SJSA1 (cell line): Measurements from ENCODE around the gene GNG14. TPM values are rescaled to one million over a fixed set of nuclear protein-coding genes. Genes with fewer than 3 reads are reported as not detected.
"Not testable (repeated sequence)": the region's sequence is repeated elsewhere in the genome, so short reads cannot be mapped to it uniquely, and the experiment has no call there.

Experiments used
- DNase-seq, 2 experiments: peaks; one replicate each; pipeline ENCODE4 v3.0.0-alpha.2; 2015 to 2020; ENCODE audit warnings: low spot score in 2 of 2, low read depth in 1 of 2
- H3K27ac ChIP-seq: fragments of 250-450 bp; sonication (Bioruptor Pico); 2 replicates; pipeline ENCODE4 v1.5.1; 2020; ENCODE audit warnings: mild to moderate bottlenecking, moderate library complexity
- H3K27me3 ChIP-seq: fragments of 250-450 bp; sonication (Bioruptor Pico); replicated peaks from 2 replicates; pipeline ENCODE4 v1.5.1; 2020; ENCODE audit warnings: mild to moderate bottlenecking, moderate library complexity
- H3K36me3 ChIP-seq: fragments of 250-450 bp; sonication (Bioruptor Pico); 2 replicates; pipeline ENCODE4 v1.5.1; 2020; ENCODE audit warnings: mild to moderate bottlenecking
- H3K4me1 ChIP-seq: fragments of 250-450 bp; sonication (Bioruptor Pico); replicated peaks from 2 replicates; pipeline ENCODE4 v1.6.1; 2021; ENCODE audit warnings: mild to moderate bottlenecking
- H3K4me3 ChIP-seq: fragments of 250-450 bp; sonication (Bioruptor Pico); 2 replicates; pipeline ENCODE4 v1.5.1; 2020; ENCODE audit warnings: mild to moderate bottlenecking
- H3K9me3 ChIP-seq: fragments of 250-450 bp; sonication (Bioruptor Pico); replicated peaks from 2 replicates; pipeline ENCODE4 v1.5.1; 2020; ENCODE audit warnings: mild to moderate bottlenecking
- total RNA-seq: library from RNA; depleted of rRNA; stranded (reverse); fragments of >200 nt; shearing (Covaris generic); gene quantifications from 2 replicates; pipeline ENCODE4 v1.2.3, GENCODE V29; 2014

Gene GNG14
- total RNA-seq, 1 experiment from 2014 or later: not detected

GRCh38 chr19:12695514-12695913 lies 7.7 kb downstream of the GNG14 start:
- Histone ChIP-seq H3K27ac (no peak overlapping the region), H3K4me3 (peak overlapping the region; percentile 73), H3K36me3 (peaks cover 35% of the 10 kb centered on the region), H3K4me1 (peaks cover 8% of the 10 kb centered on the region), H3K27me3 (no peaks in the 10 kb centered on the region), H3K9me3 (peaks cover 2% of the 10 kb centered on the region; the same call in 1 of the 2 replicates)
- DNase-seq: no peak

DNA sequence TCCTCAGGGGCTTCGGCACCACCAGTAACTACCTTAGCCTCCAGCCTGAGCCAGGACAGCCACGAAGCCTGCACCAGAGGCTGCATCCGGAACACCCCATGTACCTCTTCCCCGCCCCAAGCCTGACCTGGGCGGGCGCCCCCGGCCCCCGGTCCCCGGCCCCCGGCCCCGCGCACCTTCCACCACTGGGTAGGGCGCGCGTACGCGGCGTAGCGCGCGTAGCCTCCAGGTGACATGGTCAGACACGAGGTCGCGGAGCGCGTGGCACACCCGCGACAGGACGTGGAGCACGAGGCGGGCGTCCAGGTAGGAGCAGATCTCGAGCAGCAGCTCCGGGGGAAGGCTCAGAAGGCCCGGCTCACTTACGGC lies 8.2 kb downstream of the GNG14 start:
- Histone ChIP-seq H3K27me3 (no peaks in the 10 kb centered on the region), H3K27ac (no peak overlapping the region), H3K4me1 (peaks cover 8% of the 10 kb centered on the region), H3K4me3 (peak overlapping the region; percentile 73), H3K9me3 (peaks cover 2% of the 10 kb centered on the region; the same call in 1 of the 2 replicates), H3K36me3 (peaks cover 39% of the 10 kb centered on the region)
- no peak for DNase-seq

GRCh38 chr19:12696366-12697335 lies 8.9 kb downstream of the GNG14 start, which contains the start of gene FBXW9:
FBXW9 (minus strand) TSS chr19:12696631; CDS start chr19:12696581, 50 bp downstream.
- Histone ChIP-seq H3K27ac (no peak within 1 kb of the TSS; the same call in 1 of the 2 replicates), H3K4me1 (peaks cover 8% of the 10 kb centered on the region)
- peak; percentile 90 to 96 for DNase-seq

DNA sequence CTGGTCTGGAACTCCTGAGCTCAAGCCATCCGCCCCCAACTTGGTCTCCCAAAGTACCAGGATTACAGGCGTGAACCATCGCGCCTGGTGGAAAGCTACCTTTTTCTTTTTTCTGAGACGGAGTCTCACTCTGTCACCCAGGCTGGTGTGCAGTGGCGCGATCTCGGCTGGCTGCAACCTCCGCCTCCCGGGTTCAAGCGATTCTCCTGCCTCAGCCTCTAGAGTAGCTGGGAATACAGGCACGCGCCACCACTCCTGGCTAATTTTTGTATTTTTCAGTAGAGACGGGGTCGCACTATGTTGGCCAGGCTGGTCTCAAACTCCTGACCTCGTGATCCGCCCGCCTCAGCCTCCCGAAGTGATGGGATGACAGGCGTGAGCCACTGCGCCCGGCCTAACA lies 9.6 kb downstream of the GNG14 start:
- not testable (repeated sequence) for DNase-seq, H3K27me3 ChIP-seq, H3K9me3 ChIP-seq, H3K4me1 ChIP-seq, H3K4me3 ChIP-seq, H3K27ac ChIP-seq
- peaks cover 54% of the 10 kb centered on the region for H3K36me3 ChIP-seq

More at GRCh38 chr19:12696366-12697335, 8.9 kb downstream of the GNG14 start, which contains the start of gene FBXW9:
- Histone ChIP-seq H3K4me3 (peak within 1 kb of the TSS; percentile 73), H3K27me3 (no peaks in the 10 kb centered on the region), H3K36me3 (peaks cover 46% of the 10 kb centered on the region), H3K9me3 (peaks cover 2% of the 10 kb centered on the region; the same call in 1 of the 2 replicates)

GRCh38 chr19:12698138-12698537 lies 10.3 kb downstream of the GNG14 start:
- H3K36me3 ChIP-seq: peaks cover 57% of the 10 kb centered on the region
- H3K27ac ChIP-seq: no peak overlapping the region
- no peak for DNase-seq
- H3K4me1 ChIP-seq: peaks cover 8% of the 10 kb centered on the region
- peaks cover 2% of the 10 kb centered on the region; the same call in 1 of the 2 replicates for H3K9me3 ChIP-seq
- H3K27me3 ChIP-seq: no peaks in the 10 kb centered on the region
- no peak overlapping the region for H3K4me3 ChIP-seq

DNA sequence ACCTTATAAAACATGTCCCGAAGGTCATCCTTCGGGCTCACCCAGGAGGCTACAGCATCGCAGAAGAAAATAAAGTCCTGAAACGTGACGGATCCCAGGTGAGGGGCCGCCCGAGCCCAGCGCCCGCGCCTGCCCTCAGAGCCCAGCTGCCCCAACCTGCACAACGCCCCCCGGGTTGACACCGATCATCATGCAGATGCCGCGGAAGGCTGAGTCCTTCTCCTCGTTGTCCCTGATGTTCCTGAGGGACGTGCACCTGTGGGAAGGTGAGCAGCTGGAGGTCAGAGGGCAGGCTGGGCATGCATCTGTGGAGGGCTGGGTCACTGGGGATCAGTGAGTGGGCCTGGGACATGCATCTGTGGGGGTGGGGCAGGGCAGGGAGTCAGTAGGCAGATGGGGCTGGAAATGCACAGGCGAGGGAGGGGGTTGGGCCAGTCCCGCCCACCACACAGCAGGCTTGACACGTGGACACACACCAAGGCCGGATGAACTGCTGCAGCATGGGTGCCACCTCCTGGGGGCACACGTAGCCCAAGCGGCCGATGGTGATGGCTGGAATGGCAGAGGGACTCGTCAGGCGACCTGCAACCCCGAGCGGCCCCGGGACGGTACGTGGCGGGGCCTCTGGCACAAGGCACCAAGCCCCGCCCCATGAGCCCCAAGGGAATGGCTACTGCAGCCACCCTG lies 13.9 kb downstream of the GNG14 start:
- Histone ChIP-seq H3K27me3 (no peaks in the 10 kb centered on the region), H3K36me3 (peaks cover 89% of the 10 kb centered on the region), H3K27ac (no peak overlapping the region), H3K9me3 (no peaks in the 10 kb centered on the region), H3K4me1 (no peaks in the 10 kb centered on the region), H3K4me3 (no peak overlapping the region)
- no peak for DNase-seq

DNA sequence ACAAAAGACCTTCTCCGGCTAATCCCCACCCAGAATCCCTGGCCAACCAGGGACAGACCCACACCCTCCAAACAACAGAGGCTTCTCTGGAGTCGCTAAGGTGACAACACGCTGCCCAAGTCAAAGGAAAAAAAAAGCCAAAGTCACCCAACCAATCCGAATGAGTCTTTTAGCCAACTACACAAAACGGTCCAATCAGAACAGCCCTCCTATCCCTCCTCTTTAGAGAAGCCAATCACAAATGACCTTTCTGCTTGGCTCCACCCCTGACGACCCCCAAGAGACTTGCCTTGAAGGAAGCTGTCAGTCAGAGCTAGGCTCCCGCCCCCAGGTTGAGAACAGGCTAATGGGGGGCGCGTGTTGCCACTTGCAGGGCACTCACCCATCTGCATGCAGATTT lies 15.2 kb downstream of the GNG14 start:
- peak; percentile 34 to 62 for DNase-seq
- Histone ChIP-seq H3K27me3 (no peaks in the 10 kb centered on the region), H3K27ac (no peak overlapping the region), H3K9me3 (no peaks in the 10 kb centered on the region), H3K36me3 (peaks cover 91% of the 10 kb centered on the region), H3K4me3 (no peak overlapping the region), H3K4me1 (no peaks in the 10 kb centered on the region)

DNA sequence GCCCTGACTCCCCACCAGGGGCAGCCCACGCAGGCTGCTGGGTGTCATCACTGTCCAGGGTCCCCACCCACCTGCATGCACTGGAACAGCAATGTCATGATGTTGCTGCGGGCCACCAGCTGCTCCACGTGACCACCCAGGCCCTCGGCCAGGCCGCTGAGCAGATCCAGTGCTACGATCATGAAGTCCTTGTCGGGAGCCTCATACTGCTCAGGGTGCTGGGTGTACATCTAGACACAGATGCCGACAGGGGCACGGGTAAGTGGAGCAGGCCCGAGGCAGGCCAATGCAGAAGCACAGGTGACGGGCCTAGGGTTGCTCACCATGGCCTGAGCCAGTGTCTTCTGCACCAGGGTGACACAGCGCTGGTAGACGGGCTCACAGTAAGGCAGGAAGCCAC lies 17.4 kb downstream of the GNG14 start:
- Histone ChIP-seq H3K4me3 (no peak overlapping the region), H3K27ac (no peak overlapping the region), H3K4me1 (no peaks in the 10 kb centered on the region), H3K27me3 (no peaks in the 10 kb centered on the region), H3K9me3 (no peaks in the 10 kb centered on the region), H3K36me3 (peaks cover 93% of the 10 kb centered on the region)
- DNase-seq: no peak

DNA sequence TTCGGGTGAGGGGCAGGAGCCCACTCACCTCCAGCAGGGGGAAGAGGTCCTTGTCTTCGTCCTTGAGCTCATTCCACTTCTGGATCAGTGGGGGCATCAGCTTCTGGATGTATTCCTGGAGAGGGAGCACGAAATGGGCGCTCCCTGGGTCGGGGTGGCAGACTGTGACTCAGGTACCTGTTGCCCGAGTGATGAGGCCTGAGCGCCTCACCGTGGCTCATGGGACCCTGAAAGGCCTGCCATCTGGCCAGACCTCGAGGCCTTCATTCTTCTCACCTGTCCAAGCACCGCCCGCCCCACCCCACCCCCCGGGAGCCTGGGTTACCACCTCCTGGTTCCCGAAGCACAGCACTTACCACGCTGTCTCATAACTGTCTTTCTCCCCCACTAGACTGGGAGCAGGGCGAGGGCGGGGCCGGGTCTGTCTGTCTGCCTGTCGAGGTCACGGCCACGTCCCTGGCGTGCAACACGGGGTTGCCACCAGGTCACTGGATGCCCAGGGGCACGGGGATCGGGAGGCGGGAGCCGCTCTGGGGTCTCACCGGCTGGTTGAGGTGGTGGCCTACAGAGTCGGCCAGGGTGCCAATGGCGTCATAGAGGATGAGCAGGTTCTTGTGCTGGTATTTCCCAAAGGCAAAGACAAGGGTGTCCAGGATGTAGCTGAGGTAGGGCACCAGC lies 18.0 kb downstream of the GNG14 start:
- no peak for DNase-seq
- no peaks in the 10 kb centered on the region for H3K4me1 ChIP-seq

DNA sequence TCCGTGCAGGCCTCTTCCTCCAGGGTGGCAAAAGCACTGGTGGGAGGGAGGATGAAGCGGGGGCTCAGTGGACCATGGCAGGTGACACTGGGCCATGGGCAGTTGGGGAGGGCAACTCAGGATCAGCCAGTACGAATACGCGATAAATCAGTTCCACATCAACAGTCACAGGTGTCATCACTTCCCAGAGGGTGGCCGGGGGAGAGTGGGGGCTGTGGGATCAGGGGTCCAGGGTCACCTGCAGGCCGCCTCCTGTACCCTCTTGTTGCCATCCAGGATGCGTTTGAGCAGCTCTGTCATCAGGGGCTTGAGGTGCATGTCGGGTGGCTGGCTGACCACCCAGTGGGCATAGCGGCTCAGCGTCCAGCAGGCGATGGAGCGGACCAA lies 18.5 kb downstream of the GNG14 start:
- Histone ChIP-seq H3K4me3 (no peak overlapping the region), H3K36me3 (peaks cover 96% of the 10 kb centered on the region), H3K27me3 (no peaks in the 10 kb centered on the region), H3K9me3 (no peaks in the 10 kb centered on the region), H3K4me1 (no peaks in the 10 kb centered on the region), H3K27ac (no peak overlapping the region)
- DNase-seq: no peak

More for the DNA sequence above, 18.0 kb downstream of the GNG14 start:
- Histone ChIP-seq H3K27ac (no peak overlapping the region), H3K9me3 (no peaks in the 10 kb centered on the region), H3K4me3 (no peak overlapping the region), H3K36me3 (peaks cover 96% of the 10 kb centered on the region), H3K27me3 (no peaks in the 10 kb centered on the region)

GRCh38 chr19:12708641-12709040 lies 20.8 kb downstream of the GNG14 start:
- Histone ChIP-seq H3K27ac (no peak overlapping the region), H3K4me3 (no peak overlapping the region), H3K27me3 (no peaks in the 10 kb centered on the region), H3K4me1 (no peaks in the 10 kb centered on the region), H3K9me3 (no peaks in the 10 kb centered on the region), H3K36me3 (peaks cover 92% of the 10 kb centered on the region)
- no peak for DNase-seq

DNA sequence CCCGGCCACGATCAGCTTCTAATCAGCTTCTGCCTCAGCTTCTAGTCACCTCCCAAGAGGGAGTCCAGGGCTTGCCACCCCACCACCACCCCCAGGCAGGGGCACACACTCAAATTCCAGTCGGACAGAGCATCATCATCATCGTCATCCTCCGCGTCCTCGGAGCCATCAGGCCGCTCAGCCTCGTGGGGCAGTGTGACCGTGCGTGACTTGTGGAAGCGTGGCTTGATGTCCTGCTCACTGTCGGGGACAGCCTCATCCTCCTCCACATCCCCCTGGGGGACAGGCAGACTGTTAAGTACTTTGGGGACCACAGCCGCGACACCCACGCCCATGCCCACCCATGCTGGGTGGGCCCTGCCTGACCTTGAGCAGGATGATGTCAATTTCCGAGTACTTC lies 23.4 kb downstream of the GNG14 start:
- Histone ChIP-seq H3K4me1 (no peaks in the 10 kb centered on the region), H3K27ac (no peak overlapping the region), H3K9me3 (no peaks in the 10 kb centered on the region), H3K36me3 (peaks cover 92% of the 10 kb centered on the region), H3K27me3 (no peaks in the 10 kb centered on the region), H3K4me3 (no peak overlapping the region)
- no peak for DNase-seq

DNA sequence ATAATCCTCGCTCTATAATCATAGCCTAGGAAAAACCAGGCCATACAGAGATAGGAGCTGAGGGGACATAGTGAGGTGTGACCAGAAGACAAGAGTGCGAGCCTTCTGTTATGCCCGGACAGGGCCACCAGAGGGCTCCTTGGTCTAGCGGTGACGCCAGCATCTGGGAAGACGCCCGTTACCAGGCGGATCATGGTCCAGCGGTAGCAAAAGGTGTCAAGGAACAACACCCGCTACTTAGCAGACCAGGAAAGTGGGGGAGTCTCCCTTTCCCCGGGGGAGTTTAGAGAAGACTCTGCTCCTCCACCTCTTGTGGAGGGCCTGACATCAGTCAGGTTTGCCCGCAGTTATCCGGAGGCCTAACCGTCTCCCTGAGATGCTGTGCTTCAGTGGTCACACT lies 24.3 kb downstream of the GNG14 start:
- H3K9me3 ChIP-seq, DNase-seq, H3K4me1 ChIP-seq, H3K4me3 ChIP-seq, H3K27ac ChIP-seq, H3K27me3 ChIP-seq: not testable (repeated sequence)
- peaks cover 91% of the 10 kb centered on the region for H3K36me3 ChIP-seq
